ENCODE measurements around the gene PCK1. TPM values are rescaled to one million over a fixed set of nuclear protein-coding genes. Genes with fewer than 3 reads are reported as not detected.

PCK1 gene
- total and polyA plus RNA-seq, 2 donors (not counting 3 experiments of a cell fraction or from before 2014, with no cell fraction given) = not detected

DNA sequence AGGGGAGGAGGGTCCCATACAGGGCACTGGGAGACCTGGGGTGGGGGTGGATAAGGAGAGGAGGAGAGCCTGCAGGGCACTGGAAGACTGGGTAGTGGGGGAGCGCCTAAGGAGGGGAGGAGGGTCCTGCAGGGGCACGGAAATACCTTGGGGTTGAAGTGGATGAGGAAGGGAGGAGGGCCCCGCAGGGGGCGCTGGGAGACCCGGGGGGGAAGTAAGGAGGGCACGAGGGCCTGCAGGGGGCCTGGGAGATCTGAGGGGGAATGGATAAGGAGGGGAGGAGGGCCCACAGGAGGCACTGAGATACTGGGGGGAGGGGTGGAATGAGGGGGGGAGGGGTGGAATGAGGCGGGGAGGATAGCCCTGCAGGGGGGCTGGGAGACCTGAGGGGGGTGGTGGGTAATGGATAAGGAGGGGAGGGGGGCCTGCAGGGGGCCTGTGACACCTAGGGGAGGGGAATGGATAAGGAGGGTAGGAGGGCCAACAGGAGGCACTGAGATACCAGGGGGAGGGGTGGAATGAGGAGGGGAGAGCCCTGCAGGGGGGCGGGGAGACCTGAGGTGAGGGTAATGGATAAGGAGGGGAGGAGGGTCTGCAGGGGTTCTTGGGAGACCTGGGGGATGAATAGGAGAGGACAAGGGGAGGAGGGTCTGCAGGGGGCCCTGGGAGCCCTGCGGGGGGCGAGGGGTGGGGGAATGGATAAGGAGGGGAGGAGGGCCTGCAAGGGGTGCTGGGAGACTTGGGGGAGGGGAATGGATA, 35.4 kb upstream of the PCK1 start:
- no peak for DNase-seq (ENCODE audit: low read depth, low spot score)

DNA sequence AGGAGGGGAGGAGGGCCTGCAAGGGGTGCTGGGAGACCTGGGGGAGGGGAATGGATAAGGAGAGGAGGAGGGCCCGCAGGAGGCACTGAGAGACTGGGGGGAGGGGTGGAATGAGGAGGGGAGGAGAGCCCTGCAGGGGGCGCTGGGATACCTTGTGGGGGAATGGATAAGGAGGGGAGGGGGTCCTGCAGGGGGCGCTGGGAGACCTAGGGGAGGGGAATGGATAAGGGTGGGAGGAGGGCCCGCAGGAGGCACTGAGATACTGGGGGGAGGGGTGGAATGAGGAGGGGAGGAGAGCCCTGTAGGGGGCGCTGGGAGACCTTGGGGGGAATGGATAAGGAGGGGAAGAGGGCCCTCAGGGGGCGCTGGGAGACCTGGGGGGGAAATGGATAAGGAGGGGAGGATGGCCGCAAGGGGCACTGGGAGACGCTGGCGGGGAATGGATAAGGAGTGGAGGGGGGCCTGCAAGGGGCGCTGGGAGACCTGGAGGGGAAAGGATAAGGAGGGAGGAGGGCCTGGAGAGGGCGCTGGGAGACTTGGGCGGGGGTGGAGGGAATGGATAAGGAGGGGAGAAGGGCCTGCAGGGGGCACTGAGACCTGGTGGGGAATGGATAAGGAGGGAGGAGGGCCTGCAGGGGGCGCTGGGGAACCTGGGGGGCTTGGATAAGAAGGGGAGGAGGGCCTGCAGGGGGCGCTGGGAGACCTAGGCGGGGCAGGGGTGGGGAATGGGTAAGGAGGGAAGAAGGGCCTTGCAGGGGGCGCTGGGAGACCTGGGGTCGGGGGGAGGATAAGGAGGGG, 34.6 kb upstream of the PCK1 start:
- Histone ChIP-seq H3K9me3 (replicated peaks; ENCODE audit: control insufficient read depth, insufficient read depth, low read length) (no peaks in the 10 kb centered on the region), H2AFZ (ENCODE audit: low read depth, low read length) (no peak overlapping the region), H3K36me3 (ENCODE audit: control insufficient read depth in 2 of 2, extremely low read depth in 1 of 2, insufficient read depth in 2 of 2, low read length in 2 of 2) (no peaks in the 10 kb centered on the region), H3K9me1 (replicated peaks; ENCODE audit: control insufficient read depth, extremely low read depth, insufficient read depth, low read length) (no peaks in the 10 kb centered on the region), H3K4me1 (ENCODE audit: control insufficient read depth, extremely low read depth, insufficient read depth, low read length) (no peaks in the 10 kb centered on the region), H3K27ac (ENCODE audit: insufficient read depth, low read depth, low read length) (no peak overlapping the region), H3K9ac (replicated peaks; ENCODE audit: extremely low read depth, insufficient read depth, low read length) (no peak overlapping the region), H4K20me1 (replicated peaks; ENCODE audit: control insufficient read depth, extremely low read depth, insufficient read depth, low read length) (no peaks in the 10 kb centered on the region), H3K4me3 (replicated peaks in 1 of 3; ENCODE audit: insufficient read depth in 1 of 3, low read depth in 1 of 3, low read length in 3 of 3) (no peak overlapping the region), H3K27me3 (ENCODE audit: control insufficient read depth in 2 of 2, insufficient read depth in 2 of 2, low read length in 2 of 2) (peaks cover 0 to 2% of the 10 kb centered on the region in 2 experiments), H3K4me2 (ENCODE audit: insufficient read depth, low read length) (no peak overlapping the region), H3K79me2 (ENCODE audit: control insufficient read depth, insufficient read depth, low read length) (no peaks in the 10 kb centered on the region)
- BruUV-seq (replicated peaks) = no TSS peak
- ChIA-PET POLR2A (no interaction called here), CTCF (no interaction called here)
- no peak for FAIRE-seq
- intact Hi-C loops (cut with micrococcal nuclease) (no loop called here), dilution Hi-C loops (cut with MboI; ENCODE audit: extremely low pct_ligation_motif_present, low sequenced_read_pairs) (no loop called here)
- no peak for DNase-seq (ENCODE audit: low read depth, low spot score)
- TF ChIP-seq MAX (IDR thresholded peaks at IDR 0.05; ENCODE audit: insufficient read depth, insufficient read length) = no peak
- TF ChIP-seq POLR2A (IDR thresholded peaks at IDR 0.05; ENCODE audit: low read depth, low read length) = no peak
- no peak for TF ChIP-seq MYC (IDR thresholded peaks at IDR 0.05; ENCODE audit: low read depth, low read length)
- TF ChIP-seq JUN (IDR thresholded peaks at IDR 0.05; ENCODE audit: borderline replicate concordance, insufficient read depth, insufficient read length, low read depth) = no peak
- TF ChIP-seq CTCF (IDR thresholded peaks at IDR 0.05; ENCODE audit: extremely low read depth in 1 of 2, insufficient read depth in 1 of 2, low read depth in 1 of 2, low read length in 2 of 2) = peak in 1 of 2 donors; percentile 18

More for the DNA sequence above, 35.4 kb upstream of the PCK1 start:
- Histone ChIP-seq H3K27me3 (ENCODE audit: control insufficient read depth in 2 of 2, insufficient read depth in 2 of 2, low read length in 2 of 2) (peaks cover 0 to 5% of the 10 kb centered on the region in 2 experiments), H3K36me3 (ENCODE audit: control insufficient read depth in 2 of 2, extremely low read depth in 1 of 2, insufficient read depth in 2 of 2, low read length in 2 of 2) (no peaks in the 10 kb centered on the region), H2AFZ (ENCODE audit: low read depth, low read length) (no peak overlapping the region), H3K79me2 (ENCODE audit: control insufficient read depth, insufficient read depth, low read length) (no peaks in the 10 kb centered on the region), H3K4me1 (ENCODE audit: control insufficient read depth, extremely low read depth, insufficient read depth, low read length) (no peaks in the 10 kb centered on the region), H3K27ac (ENCODE audit: insufficient read depth, low read depth, low read length) (no peak overlapping the region), H4K20me1 (replicated peaks; ENCODE audit: control insufficient read depth, extremely low read depth, insufficient read depth, low read length) (no peaks in the 10 kb centered on the region), H3K9ac (replicated peaks; ENCODE audit: extremely low read depth, insufficient read depth, low read length) (no peak overlapping the region), H3K9me1 (replicated peaks; ENCODE audit: control insufficient read depth, extremely low read depth, insufficient read depth, low read length) (no peaks in the 10 kb centered on the region), H3K4me2 (ENCODE audit: insufficient read depth, low read length) (no peak overlapping the region), H3K9me3 (replicated peaks; ENCODE audit: control insufficient read depth, insufficient read depth, low read length) (no peaks in the 10 kb centered on the region), H3K4me3 (replicated peaks in 1 of 3; ENCODE audit: insufficient read depth in 1 of 3, low read depth in 1 of 3, low read length in 3 of 3) (no peak overlapping the region)
- dilution Hi-C loops (cut with MboI; ENCODE audit: extremely low pct_ligation_motif_present, low sequenced_read_pairs) (no loop called here), intact Hi-C loops (cut with micrococcal nuclease) (no loop called here)
- BruUV-seq (replicated peaks) = no TSS peak
- POLR2A ChIA-PET = no interaction called here
- TF ChIP-seq POLR2AphosphoS5 (IDR thresholded peaks at IDR 0.05; ENCODE audit: insufficient read depth, low read depth, low read length) (no peak), JUN (IDR thresholded peaks at IDR 0.05; ENCODE audit: borderline replicate concordance, insufficient read depth, insufficient read length, low read depth) (no peak), GATA2 (IDR thresholded peaks at IDR 0.05; ENCODE audit: insufficient read depth, insufficient read length, low read depth, low read length) (no peak), FOS (IDR thresholded peaks at IDR 0.05; ENCODE audit: borderline replicate concordance, insufficient read depth, low read length) (no peak), MAX (IDR thresholded peaks at IDR 0.05; ENCODE audit: insufficient read depth, insufficient read length) (no peak)
- FAIRE-seq = no peak
- CTCF ChIA-PET = no interaction called here

Measured in endothelial cell of umbilical vein (primary cell).